DOHH2 (cell line): ENCODE data around the gene MED29.

Experiments used
- H3F3A ChIP-seq: fragments of 200-600 bp; sonication (generic), shearing (Covaris generic); 2 replicates; pipeline ENCODE4 v1.6.0; 2016; ENCODE audit warnings: antibody characterized with exemption, mild to moderate bottlenecking; ENCODE audit not compliant: control insufficient read depth, insufficient read depth
- H3K27ac ChIP-seq: fragments of 200-600 bp; sonication (generic); 2 replicates; pipeline ENCODE4 v1.5.1; 2014; ENCODE audit warnings: low read depth, mild to moderate bottlenecking, low read length, moderate library complexity
- H3K27me3 ChIP-seq: fragments of 200-600 bp; sonication (generic); 2 replicates; pipeline ENCODE4 v1.6.1; 2014; ENCODE audit warnings: mild to moderate bottlenecking, low read length, mixed read lengths; ENCODE audit not compliant: control insufficient read depth
- H3K36me3 ChIP-seq: fragments of 200-600 bp; sonication (generic); 2 replicates; pipeline ENCODE4 v1.6.1; 2014; ENCODE audit warnings: mild to moderate bottlenecking, low read length, moderate library complexity, mixed read lengths; ENCODE audit not compliant: control insufficient read depth
- H3K4me1 ChIP-seq: fragments of 200-600 bp; sonication (generic); 2 replicates; pipeline ENCODE4 v1.6.1; 2014; ENCODE audit warnings: mild to moderate bottlenecking, low read length, mixed read lengths; ENCODE audit not compliant: control insufficient read depth
- H3K4me2 ChIP-seq: fragments of 200-600 bp; sonication (generic); 2 replicates; pipeline ENCODE4 v1.6.0; 2014; ENCODE audit warnings: mild to moderate bottlenecking, low read length, moderate library complexity
- H3K4me3 ChIP-seq: fragments of 200-600 bp; sonication (generic); 2 replicates; pipeline ENCODE4 v1.5.1; 2014; ENCODE audit warnings: mild to moderate bottlenecking, low read length, mixed read lengths
- H3K79me2 ChIP-seq: fragments of 200-600 bp; sonication (generic); 2 replicates; pipeline ENCODE4 v1.6.1; 2014; ENCODE audit warnings: mild to moderate bottlenecking, low read length, mixed read lengths; ENCODE audit not compliant: control insufficient read depth
- H3K9me2 ChIP-seq: fragments of 200-600 bp; sonication (generic); replicated peaks from 2 replicates; pipeline ENCODE4 v1.6.1; 2014; ENCODE audit warnings: mild to moderate bottlenecking, low read length, mixed read lengths; ENCODE audit not compliant: control insufficient read depth
- H3K9me3 ChIP-seq: fragments of 200-600 bp; sonication (generic); 2 replicates; pipeline ENCODE4 v1.6.1; 2014; ENCODE audit warnings: antibody characterized with exemption, low read length, mixed read lengths; ENCODE audit not compliant: control insufficient read depth, insufficient read depth
- H4K20me1 ChIP-seq: fragments of 200-600 bp; sonication (generic); 2 replicates; pipeline ENCODE4 v1.6.0; 2014; ENCODE audit warnings: low read depth, mild to moderate bottlenecking, antibody characterized with exemption, low read length, moderate library complexity; ENCODE audit not compliant: control insufficient read depth, insufficient read depth
- EZH2phosphoT487 ChIP-seq: fragments of 200-600 bp; sonication (generic); IDR thresholded peaks from 2 replicates; pipeline ENCODE4 v1.6.1; 2017; ENCODE audit warnings: borderline replicate concordance, mild to moderate bottlenecking, antibody characterized with exemption, low read length, moderate library complexity, mixed read lengths
- TF ChIP-seq, protein P1 (sequence below): fragments of 200-600 bp; sonication (generic); IDR thresholded peaks from one replicate; pipeline ENCODE4 v1.5.1; 2014; ENCODE audit warnings: antibody characterized with exemption, mild to moderate bottlenecking, low read depth, low read length; ENCODE audit not compliant: poor library complexity, severe bottlenecking

Gene MED29

DNA sequence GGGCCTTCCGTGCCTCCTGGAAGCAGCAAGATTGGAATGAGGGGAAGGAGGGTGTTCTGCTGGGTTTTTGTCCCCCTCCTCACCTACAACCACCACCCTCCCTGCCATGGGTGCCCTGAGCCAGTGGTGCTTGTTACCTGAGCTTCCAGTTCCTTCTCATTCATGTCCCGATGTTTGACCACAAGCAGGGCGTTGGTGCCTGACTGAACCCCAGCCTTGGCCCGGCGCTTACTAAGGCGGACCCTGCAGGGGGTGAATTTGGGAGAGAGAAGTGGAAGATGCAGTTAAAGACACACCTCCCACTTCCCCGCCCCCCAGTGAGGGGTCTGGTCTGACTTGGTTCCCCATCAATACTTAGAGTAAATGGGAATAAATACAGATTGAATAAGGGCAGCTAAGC is 4.6 kb upstream of the MED29 start:
- Histone ChIP-seq H3K4me1 (peaks cover 9% of the 10 kb centered on the region), H3K4me3 (no peak overlapping the region), H3K36me3 (peaks cover 53% of the 10 kb centered on the region), H4K20me1 (peaks cover 4% of the 10 kb centered on the region; the same call in 1 of the 2 replicates), H3K27me3 (no peaks in the 10 kb centered on the region), H3K9me3 (no peaks in the 10 kb centered on the region), H3K9me2 (no peaks in the 10 kb centered on the region), H3K4me2 (no peak overlapping the region), H3F3A (no peaks in the 10 kb centered on the region), H3K27ac (no peak overlapping the region), H3K79me2 (peaks cover 18% of the 10 kb centered on the region)
- TF ChIP-seq, protein P1, sequence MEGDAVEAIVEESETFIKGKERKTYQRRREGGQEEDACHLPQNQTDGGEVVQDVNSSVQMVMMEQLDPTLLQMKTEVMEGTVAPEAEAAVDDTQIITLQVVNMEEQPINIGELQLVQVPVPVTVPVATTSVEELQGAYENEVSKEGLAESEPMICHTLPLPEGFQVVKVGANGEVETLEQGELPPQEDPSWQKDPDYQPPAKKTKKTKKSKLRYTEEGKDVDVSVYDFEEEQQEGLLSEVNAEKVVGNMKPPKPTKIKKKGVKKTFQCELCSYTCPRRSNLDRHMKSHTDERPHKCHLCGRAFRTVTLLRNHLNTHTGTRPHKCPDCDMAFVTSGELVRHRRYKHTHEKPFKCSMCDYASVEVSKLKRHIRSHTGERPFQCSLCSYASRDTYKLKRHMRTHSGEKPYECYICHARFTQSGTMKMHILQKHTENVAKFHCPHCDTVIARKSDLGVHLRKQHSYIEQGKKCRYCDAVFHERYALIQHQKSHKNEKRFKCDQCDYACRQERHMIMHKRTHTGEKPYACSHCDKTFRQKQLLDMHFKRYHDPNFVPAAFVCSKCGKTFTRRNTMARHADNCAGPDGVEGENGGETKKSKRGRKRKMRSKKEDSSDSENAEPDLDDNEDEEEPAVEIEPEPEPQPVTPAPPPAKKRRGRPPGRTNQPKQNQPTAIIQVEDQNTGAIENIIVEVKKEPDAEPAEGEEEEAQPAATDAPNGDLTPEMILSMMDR: no peak
- no peak for TF ChIP-seq EZH2phosphoT487

GRCh38 chr19:39388657-39389056 is 2.5 kb upstream of the MED29 start:
- H3K9me2 ChIP-seq: no peaks in the 10 kb centered on the region
- no peak overlapping the region for H3K27ac ChIP-seq
- no peaks in the 10 kb centered on the region for H3K9me3 ChIP-seq
- no peaks in the 10 kb centered on the region for H3K27me3 ChIP-seq
- peaks cover 35% of the 10 kb centered on the region for H3K79me2 ChIP-seq
- H4K20me1 ChIP-seq: peaks cover 4% of the 10 kb centered on the region; the same call in 1 of the 2 replicates
- no peaks in the 10 kb centered on the region; the same call in 1 of the 2 replicates for H3F3A ChIP-seq
- H3K4me3 ChIP-seq: no peak overlapping the region
- H3K36me3 ChIP-seq: peaks cover 57% of the 10 kb centered on the region
- H3K4me1 ChIP-seq: peaks cover 18% of the 10 kb centered on the region
- H3K4me2 ChIP-seq: no peak overlapping the region
- no peak for TF ChIP-seq EZH2phosphoT487
- TF ChIP-seq, protein P1: no peak

GRCh38 chr19:39389631-39390414 is 1.4 kb upstream of the MED29 start:
- Histone ChIP-seq H3K27ac (peak overlapping the region; percentile 78; the same call in 1 of the 2 replicates), H3K27me3 (no peaks in the 10 kb centered on the region), H3K4me1 (peaks cover 18% of the 10 kb centered on the region), H3K9me3 (no peaks in the 10 kb centered on the region), H4K20me1 (peaks cover 4% of the 10 kb centered on the region; the same call in 1 of the 2 replicates), H3K4me3 (peak overlapping the region; percentile 80), H3K79me2 (peaks cover 39% of the 10 kb centered on the region), H3K9me2 (no peaks in the 10 kb centered on the region), H3K4me2 (peak overlapping the region; percentile 90), H3K36me3 (peaks cover 62% of the 10 kb centered on the region), H3F3A (no peaks in the 10 kb centered on the region; the same call in 1 of the 2 replicates)
- no peak for TF ChIP-seq EZH2phosphoT487
- TF ChIP-seq, protein P1: no peak
